GM21786 (cell line): ENCODE results near the gene KEAP1.

ENCODE experiments used
- ATAC-seq: cut with Tn5 transposase; IDR thresholded peaks from one replicate; pipeline ENCODE4 v1.9.1; 2021; ENCODE audit not compliant: unreplicated experiment

Gene KEAP1

GRCh38 chr19:10450853-10451609 is 52.1 kb downstream of the KEAP1 start:
- ATAC-seq, result no peak

GRCh38 chr19:10450191-10450852 is 52.8 kb downstream of the KEAP1 start:
- ATAC-seq, result no peak

DNA sequence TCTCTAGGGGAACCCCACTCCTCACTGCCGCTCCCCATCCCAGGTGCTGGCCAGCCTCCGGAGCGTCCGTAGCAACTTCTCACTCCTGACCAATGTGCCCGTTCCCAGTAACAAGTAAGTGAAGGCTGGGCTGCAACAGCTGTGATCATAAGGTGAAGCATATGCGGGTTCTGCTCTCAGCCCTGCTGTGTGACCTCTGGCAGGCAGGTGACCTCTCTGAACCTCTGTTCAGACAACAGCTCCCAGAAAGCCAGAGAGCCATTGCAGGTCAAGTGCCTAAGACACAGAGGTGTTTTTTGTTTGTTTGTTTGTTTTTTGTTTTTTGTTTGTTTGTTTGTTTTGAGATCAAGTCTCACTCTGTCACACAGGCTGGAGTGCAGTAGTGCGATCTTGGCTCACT is 54.1 kb downstream of the KEAP1 start:
- no peak for ATAC-seq

GRCh38 chr19:10442698-10443097 is 60.5 kb downstream of the KEAP1 start:
- ATAC-seq, result no peak

GRCh38 chr19:10439588-10439987 is 63.6 kb downstream of the KEAP1 start:
- ATAC-seq, result no peak
